SJSA1 (cell line): ENCODE measurements around the gene ASPHD1. TPM values are rescaled to one million over a fixed set of nuclear protein-coding genes. Genes with fewer than 3 reads are reported as not detected.

ENCODE experiments used
- DNase-seq, 2 experiments: peaks; one replicate each; pipeline ENCODE4 v3.0.0-alpha.2; 2015 to 2020; ENCODE audit warnings: low spot score in 2 of 2, low read depth in 1 of 2
- H3K27ac ChIP-seq: fragments of 250-450 bp; sonication (Bioruptor Pico); 2 replicates; pipeline ENCODE4 v1.5.1; 2020; ENCODE audit warnings: mild to moderate bottlenecking, moderate library complexity
- H3K27me3 ChIP-seq: fragments of 250-450 bp; sonication (Bioruptor Pico); replicated peaks from 2 replicates; pipeline ENCODE4 v1.5.1; 2020; ENCODE audit warnings: mild to moderate bottlenecking, moderate library complexity
- H3K36me3 ChIP-seq: fragments of 250-450 bp; sonication (Bioruptor Pico); 2 replicates; pipeline ENCODE4 v1.5.1; 2020; ENCODE audit warnings: mild to moderate bottlenecking
- H3K4me1 ChIP-seq: fragments of 250-450 bp; sonication (Bioruptor Pico); replicated peaks from 2 replicates; pipeline ENCODE4 v1.6.1; 2021; ENCODE audit warnings: mild to moderate bottlenecking
- H3K4me3 ChIP-seq: fragments of 250-450 bp; sonication (Bioruptor Pico); 2 replicates; pipeline ENCODE4 v1.5.1; 2020; ENCODE audit warnings: mild to moderate bottlenecking
- H3K9me3 ChIP-seq: fragments of 250-450 bp; sonication (Bioruptor Pico); replicated peaks from 2 replicates; pipeline ENCODE4 v1.5.1; 2020; ENCODE audit warnings: mild to moderate bottlenecking
- total RNA-seq: library from RNA; depleted of rRNA; stranded (reverse); fragments of >200 nt; shearing (Covaris generic); gene quantifications from 2 replicates; pipeline ENCODE4 v1.2.3, GENCODE V29; 2014; rRNA removed

ASPHD1 gene
- total RNA-seq, 1 experiment from 2014 or later: 3.7 TPM

DNA sequence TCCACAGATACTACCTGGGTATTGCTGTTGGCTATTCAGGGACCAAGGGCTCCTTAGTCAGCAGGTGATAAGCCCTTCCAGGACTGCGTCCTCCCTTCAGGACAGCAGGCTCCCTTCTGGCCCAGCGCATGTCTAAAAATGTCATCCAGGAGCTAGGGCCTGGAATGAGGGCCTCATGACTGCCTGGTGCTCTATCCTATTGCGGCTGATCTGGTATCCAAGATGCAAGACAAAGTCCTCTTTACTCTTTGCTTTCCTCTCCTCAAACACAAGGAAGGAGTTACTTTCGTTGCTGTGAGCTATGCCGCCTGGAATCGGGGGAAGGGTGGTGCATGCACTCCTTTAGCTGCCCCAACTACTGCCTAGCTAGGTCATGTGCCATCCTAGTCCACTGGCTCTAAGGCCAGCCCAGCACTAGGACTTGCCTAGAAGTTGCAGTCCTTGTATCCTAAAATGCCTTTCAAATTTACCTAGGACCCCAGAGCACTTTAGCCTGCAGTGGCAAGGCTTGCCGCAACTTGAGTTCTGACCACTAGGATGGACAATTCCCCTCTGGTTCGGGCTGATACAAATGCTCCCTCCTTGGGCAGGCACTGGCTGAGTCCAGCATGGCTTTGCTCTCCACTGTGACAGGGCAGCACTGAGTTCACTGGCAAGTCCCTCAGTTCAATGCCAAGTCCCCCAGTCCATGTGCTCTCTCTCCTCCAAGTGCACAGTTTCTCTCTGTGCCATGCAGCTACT lies 51.5 kb downstream of the ASPHD1 start:
- Histone ChIP-seq H3K36me3 (no peaks in the 10 kb centered on the region), H3K27me3 (no peaks in the 10 kb centered on the region), H3K27ac (no peak overlapping the region), H3K9me3 (no peaks in the 10 kb centered on the region; the same call in 1 of the 2 replicates), H3K4me3 (no peak overlapping the region), H3K4me1 (no peaks in the 10 kb centered on the region)
- no peak for DNase-seq

Other genes starting within 250 kb of the ASPHD1 start
- not detected in 2 replicates for gene SPN, start 237.2 kb upstream of the ASPHD1 start, total RNA-seq
- gene QPRT, start 221.3 kb upstream of the ASPHD1 start, total RNA-seq: 0.13 and 1.9 TPM in 2 replicates
- gene C16orf54, start 154.5 kb upstream of the ASPHD1 start, total RNA-seq: not detected in 2 replicates
- not detected in 2 replicates for gene ZG16, start 122.2 kb upstream of the ASPHD1 start, total RNA-seq
- gene KIF22, start 109.7 kb upstream of the ASPHD1 start, total RNA-seq: 95.3 and 137 TPM in 2 replicates
- gene MAZ, start 94.0 kb upstream of the ASPHD1 start, total RNA-seq: 237 and 331 TPM in 2 replicates
- 0.11 TPM in 1 of 2 replicates, not detected in the other for gene PRRT2, start 88.3 kb upstream of the ASPHD1 start, total RNA-seq
- gene PAGR1, start 84.3 kb upstream of the ASPHD1 start, total RNA-seq: 39.3 and 66.0 TPM in 2 replicates
- gene MVP, start 80.0 kb upstream of the ASPHD1 start, total RNA-seq: 138 and 149 TPM in 2 replicates
- 59.9 and 71.6 TPM in 2 replicates for gene CDIPT, start 37.3 kb upstream of the ASPHD1 start, total RNA-seq
- gene SEZ6L2, start 938 bp upstream of the ASPHD1 start, total RNA-seq: 13.2 and 13.8 TPM in 2 replicates
- gene KCTD13, start 25.7 kb downstream of the ASPHD1 start, total RNA-seq: 10.2 and 43.8 TPM in 2 replicates
- gene TMEM219, start 61.6 kb downstream of the ASPHD1 start, total RNA-seq: 86.2 and 143 TPM in 2 replicates
- gene TAOK2, start 73.4 kb downstream of the ASPHD1 start, total RNA-seq: 55.7 and 65.8 TPM in 2 replicates
- gene HIRIP3, start 95.1 kb downstream of the ASPHD1 start, total RNA-seq: 20.3 and 28.0 TPM in 2 replicates
- 92.7 and 93.4 TPM in 2 replicates for gene INO80E, start 95.8 kb downstream of the ASPHD1 start, total RNA-seq
- not detected in 2 replicates for gene DOC2A, start 110.5 kb downstream of the ASPHD1 start, total RNA-seq
- gene C16orf92, start 122.7 kb downstream of the ASPHD1 start, total RNA-seq: not detected in 2 replicates
- gene TLCD3B, start 130.8 kb downstream of the ASPHD1 start, total RNA-seq: 0.55 and 3.1 TPM in 2 replicates
- gene ALDOA, start 165.3 kb downstream of the ASPHD1 start, total RNA-seq: 758 and 762 TPM in 2 replicates
- gene PPP4C, start 175.5 kb downstream of the ASPHD1 start, total RNA-seq: 100 and 134 TPM in 2 replicates
- not detected in 2 replicates for gene TBX6, start 191.4 kb downstream of the ASPHD1 start, total RNA-seq
- 3.1 and 4.8 TPM in 2 replicates for gene YPEL3, start 195.7 kb downstream of the ASPHD1 start, total RNA-seq
- 0.50 TPM in 1 of 2 replicates, not detected in the other for gene GDPD3, start 213.0 kb downstream of the ASPHD1 start, total RNA-seq
- gene MAPK3, start 222.7 kb downstream of the ASPHD1 start, total RNA-seq: 18.6 and 23.3 TPM in 2 replicates